WI38 (cell line): ENCODE results near the gene RSPO4.

Experiments used
- H3K4me3 ChIP-seq: 2 replicates; pipeline ENCODE4 v1.5.1; 2011; ENCODE audit warnings: low read depth, mild to moderate bottlenecking, control low read depth, low read length
- CTCF ChIP-seq: IDR thresholded peaks from 2 replicates; pipeline ENCODE4 v1.5.1; 2012; ENCODE audit warnings: low read depth, mild to moderate bottlenecking, control low read depth, low read length

RSPO4 gene

GRCh38 chr20:951384-952169, 50.5 kb downstream of the RSPO4 start:
- TF ChIP-seq CTCF: no peak
- H3K4me3 ChIP-seq: no peak overlapping the region

- TF ChIP-seq CTCF: no peak
Measured at GRCh38 chr20:949717-950116, 52.4 kb downstream of the RSPO4 start.

GRCh38 chr20:946826-947225, 55.3 kb downstream of the RSPO4 start:
- TF ChIP-seq CTCF: no peak
- H3K4me3 ChIP-seq: no peak overlapping the region

More at GRCh38 chr20:949717-950116, 52.4 kb downstream of the RSPO4 start:
- H3K4me3 ChIP-seq: no peak overlapping the region

GRCh38 chr20:945841-946240, 56.3 kb downstream of the RSPO4 start:
- no peak for TF ChIP-seq CTCF

GRCh38 chr20:944774-945410, 57.2 kb downstream of the RSPO4 start:
- TF ChIP-seq CTCF: no peak
- H3K4me3 ChIP-seq: no peak overlapping the region

More at GRCh38 chr20:945841-946240, 56.3 kb downstream of the RSPO4 start:
- H3K4me3 ChIP-seq: no peak overlapping the region

- no peak overlapping the region for H3K4me3 ChIP-seq
- TF ChIP-seq CTCF: no peak
Measured at GRCh38 chr20:944148-944547, 58.0 kb downstream of the RSPO4 start.

- H3K4me3 ChIP-seq: no peak overlapping the region
- no peak for TF ChIP-seq CTCF
Measured at GRCh38 chr20:942611-943010, 59.5 kb downstream of the RSPO4 start.
